OCI-LY1 (cell line): ENCODE measurements around the gene ZNF431.

Experiments
- H2AFZ ChIP-seq: fragments of 200-600 bp; sonication (generic), shearing (Covaris generic); 2 replicates; pipeline ENCODE4 v1.6.0; 2014; ENCODE audit warnings: antibody characterized with exemption, mild to moderate bottlenecking, low read length
- H3F3A ChIP-seq: fragments of 200-600 bp; sonication (generic), shearing (Covaris generic); 2 replicates; pipeline ENCODE4 v1.6.0; 2014; ENCODE audit warnings: mild to moderate bottlenecking, antibody characterized with exemption, low read length, moderate library complexity; ENCODE audit not compliant: insufficient read depth
- H3K27ac ChIP-seq: fragments of 200-600 bp; sonication (generic); 2 replicates; pipeline ENCODE4 v1.5.1; 2014; ENCODE audit warnings: low read length, mixed run types, mild to moderate bottlenecking, low read depth; ENCODE audit not compliant: poor library complexity, severe bottlenecking
- H3K27me3 ChIP-seq: fragments of 200-600 bp; sonication (generic); 2 replicates; pipeline ENCODE4 v1.6.0; 2014; ENCODE audit warnings: antibody characterized with exemption, mild to moderate bottlenecking, low read length, moderate library complexity; ENCODE audit not compliant: insufficient read depth
- H3K36me3 ChIP-seq: fragments of 200-600 bp; sonication (generic); 2 replicates; pipeline ENCODE4 v1.6.1; 2014; ENCODE audit warnings: mild to moderate bottlenecking, antibody characterized with exemption, low read length, moderate library complexity, mixed read lengths; ENCODE audit not compliant: insufficient read depth
- H3K4me1 ChIP-seq: fragments of 200-600 bp; sonication (generic); 2 replicates; pipeline ENCODE4 v1.5.1; 2014; ENCODE audit warnings: mild to moderate bottlenecking, low read length, moderate library complexity; ENCODE audit not compliant: insufficient read depth, severe bottlenecking
- H3K4me2 ChIP-seq: fragments of 200-600 bp; sonication (generic), shearing (Covaris generic); 2 replicates; pipeline ENCODE4 v1.6.1; 2014; ENCODE audit warnings: low read length
- H3K4me3 ChIP-seq: fragments of 200-600 bp; sonication (generic); 2 replicates; pipeline ENCODE4 v1.5.1; 2014; ENCODE audit warnings: low read length, low read depth, mild to moderate bottlenecking, mixed read lengths; ENCODE audit not compliant: poor library complexity, severe bottlenecking
- H3K79me2 ChIP-seq: fragments of 200-600 bp; shearing (Covaris generic); 2 replicates; pipeline ENCODE4 v1.6.1; 2016; ENCODE audit warnings: mixed run types, low read length, mixed read lengths; ENCODE audit not compliant: insufficient read depth
- H3K9ac ChIP-seq: fragments of 200-600 bp; sonication (generic), shearing (Covaris generic); 2 replicates; pipeline ENCODE4 v1.6.1; 2014; ENCODE audit warnings: mild to moderate bottlenecking, low read length, mixed read lengths
- H3K9me2 ChIP-seq: fragments of 200-600 bp; sonication (generic), shearing (Covaris generic); 2 replicates; pipeline ENCODE4 v1.6.1; 2014; ENCODE audit warnings: low read depth, mild to moderate bottlenecking, low read length, mixed read lengths
- H3K9me3 ChIP-seq: fragments of 200-600 bp; shearing (Covaris generic); 2 replicates; pipeline ENCODE4 v1.6.1; 2014; ENCODE audit warnings: low read length, mixed read lengths
- H4K20me1 ChIP-seq: fragments of 200-600 bp; sonication (generic), shearing (Covaris generic); 2 replicates; pipeline ENCODE4 v1.6.0; 2016; ENCODE audit warnings: mild to moderate bottlenecking, low read length; ENCODE audit not compliant: insufficient read depth
- EZH2 ChIP-seq: fragments of 200-600 bp; sonication (generic), shearing (Covaris generic); IDR thresholded peaks from 2 replicates; pipeline ENCODE4 v1.8.0; 2017; ENCODE audit warnings: borderline replicate concordance, mixed run types, mild to moderate bottlenecking, antibody characterized with exemption, low read length, moderate library complexity, mixed read lengths
- TF ChIP-seq, protein P1 (sequence below): fragments of 200-600 bp; sonication (generic), shearing (Covaris generic); IDR thresholded peaks from 2 replicates; pipeline ENCODE4 v1.5.1; 2017; ENCODE audit warnings: mild to moderate bottlenecking, antibody characterized with exemption, low read length, moderate library complexity, mixed read lengths

Gene ZNF431

DNA sequence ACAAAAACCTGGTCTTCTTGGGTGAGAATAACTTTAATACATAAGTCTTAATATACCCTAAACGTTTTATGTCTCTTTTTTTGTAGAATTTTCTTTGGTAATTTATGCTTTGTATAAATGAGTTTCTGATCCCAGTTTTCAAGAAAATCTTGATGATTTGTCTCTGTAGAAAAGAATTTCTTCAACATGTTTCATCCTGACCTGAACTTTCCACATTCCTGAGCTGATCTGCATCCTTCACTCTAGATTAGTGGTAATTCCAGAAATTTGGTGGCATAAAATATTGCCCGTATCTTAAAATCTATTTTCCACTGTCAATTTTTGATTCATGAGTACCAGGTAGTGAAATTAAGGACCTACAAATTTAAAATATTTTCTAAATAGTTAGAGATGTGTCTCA is 43.5 kb upstream of the ZNF431 start:
- Histone ChIP-seq H3K27ac (no peak overlapping the region), H4K20me1 (no peaks in the 10 kb centered on the region), H3K79me2 (peaks cover 4% of the 10 kb centered on the region; the same call in 1 of the 2 replicates), H2AFZ (no peak overlapping the region), H3K9me3 (no peaks in the 10 kb centered on the region), H3K4me3 (no peak overlapping the region), H3K36me3 (peaks cover 65% of the 10 kb centered on the region), H3K9me2 (no peaks in the 10 kb centered on the region), H3K27me3 (no peaks in the 10 kb centered on the region), H3F3A (no peaks in the 10 kb centered on the region), H3K9ac (no peak overlapping the region), H3K4me1 (no peaks in the 10 kb centered on the region), H3K4me2 (no peak overlapping the region)
- TF ChIP-seq, protein P1, sequence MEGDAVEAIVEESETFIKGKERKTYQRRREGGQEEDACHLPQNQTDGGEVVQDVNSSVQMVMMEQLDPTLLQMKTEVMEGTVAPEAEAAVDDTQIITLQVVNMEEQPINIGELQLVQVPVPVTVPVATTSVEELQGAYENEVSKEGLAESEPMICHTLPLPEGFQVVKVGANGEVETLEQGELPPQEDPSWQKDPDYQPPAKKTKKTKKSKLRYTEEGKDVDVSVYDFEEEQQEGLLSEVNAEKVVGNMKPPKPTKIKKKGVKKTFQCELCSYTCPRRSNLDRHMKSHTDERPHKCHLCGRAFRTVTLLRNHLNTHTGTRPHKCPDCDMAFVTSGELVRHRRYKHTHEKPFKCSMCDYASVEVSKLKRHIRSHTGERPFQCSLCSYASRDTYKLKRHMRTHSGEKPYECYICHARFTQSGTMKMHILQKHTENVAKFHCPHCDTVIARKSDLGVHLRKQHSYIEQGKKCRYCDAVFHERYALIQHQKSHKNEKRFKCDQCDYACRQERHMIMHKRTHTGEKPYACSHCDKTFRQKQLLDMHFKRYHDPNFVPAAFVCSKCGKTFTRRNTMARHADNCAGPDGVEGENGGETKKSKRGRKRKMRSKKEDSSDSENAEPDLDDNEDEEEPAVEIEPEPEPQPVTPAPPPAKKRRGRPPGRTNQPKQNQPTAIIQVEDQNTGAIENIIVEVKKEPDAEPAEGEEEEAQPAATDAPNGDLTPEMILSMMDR = no peak
- TF ChIP-seq EZH2 = no peak

DNA sequence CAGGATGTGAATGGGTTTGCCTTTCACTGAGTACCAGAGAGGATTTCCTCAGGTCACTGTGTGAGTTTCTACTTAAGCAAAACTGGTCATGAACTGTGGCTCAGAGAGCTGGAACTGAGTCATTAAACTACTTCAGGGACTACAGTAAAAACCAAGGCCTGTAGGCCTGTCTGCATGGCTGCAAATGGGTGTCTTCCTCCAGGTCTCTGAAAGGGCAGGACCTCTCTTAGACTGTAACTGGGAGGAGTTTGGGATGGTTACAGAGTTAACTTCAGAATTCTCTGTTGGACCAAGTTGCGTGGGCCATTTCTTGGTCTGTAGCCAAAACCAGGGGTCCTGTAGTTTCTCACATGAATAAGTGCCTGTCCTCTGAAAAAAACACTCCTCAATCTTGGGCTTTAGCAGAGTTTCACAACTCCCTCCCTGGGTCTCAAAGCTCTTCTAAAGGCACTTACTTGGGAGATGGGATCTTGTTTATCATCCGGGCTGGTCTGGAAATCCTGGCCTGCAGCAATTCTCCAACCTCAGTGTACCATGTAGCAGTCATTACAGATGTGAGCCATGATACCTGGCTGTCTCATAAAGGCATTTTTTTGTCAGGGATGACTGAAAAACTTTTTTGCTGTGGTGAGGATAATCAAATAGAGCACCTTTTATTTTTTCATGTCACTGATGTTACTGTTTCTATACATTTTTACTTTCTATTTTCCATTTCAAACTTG is 40.2 kb upstream of the ZNF431 start:
- TF ChIP-seq, protein P1 = no peak
- no peak for TF ChIP-seq EZH2
- H3F3A ChIP-seq = no peaks in the 10 kb centered on the region
- no peaks in the 10 kb centered on the region for H4K20me1 ChIP-seq
- H3K36me3 ChIP-seq = peaks cover 77% of the 10 kb centered on the region
- no peak overlapping the region for H3K9ac ChIP-seq
- no peak overlapping the region for H3K4me2 ChIP-seq
- H2AFZ ChIP-seq = no peak overlapping the region
- no peak overlapping the region for H3K27ac ChIP-seq
- H3K9me2 ChIP-seq = no peaks in the 10 kb centered on the region
- no peaks in the 10 kb centered on the region for H3K79me2 ChIP-seq
- H3K27me3 ChIP-seq = no peaks in the 10 kb centered on the region
- H3K9me3 ChIP-seq = no peaks in the 10 kb centered on the region
- H3K4me1 ChIP-seq = no peaks in the 10 kb centered on the region
- H3K4me3 ChIP-seq = no peak overlapping the region

DNA sequence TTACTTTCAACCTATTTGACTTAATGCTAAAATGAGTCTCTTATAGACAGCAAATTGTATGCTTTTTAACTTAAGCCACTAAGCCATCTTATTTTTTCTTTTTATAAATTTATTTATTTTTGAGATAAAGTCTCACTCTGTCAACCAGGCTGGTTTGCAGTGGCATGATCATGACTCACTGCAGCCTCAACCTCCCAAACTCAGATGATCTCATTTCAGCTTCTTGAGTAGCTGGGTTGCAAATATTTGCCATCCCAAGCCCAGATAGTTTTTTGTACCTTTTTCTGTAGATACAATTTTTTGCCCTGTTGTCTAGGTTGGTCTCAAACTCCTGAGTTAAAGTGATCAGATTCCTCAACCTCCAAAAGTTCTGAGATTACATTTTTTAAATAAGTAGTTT is 32.7 kb upstream of the ZNF431 start:
- no peak overlapping the region for H3K9ac ChIP-seq
- H3K4me2 ChIP-seq = no peak overlapping the region
- H2AFZ ChIP-seq = no peak overlapping the region
- 0 out of 2 replicates have a peak, but pooled peaks cover 4% of the 10 kb centered on the region for H3K79me2 ChIP-seq
- no peak overlapping the region for H3K4me3 ChIP-seq
- no peaks in the 10 kb centered on the region for H3K27me3 ChIP-seq
- no peaks in the 10 kb centered on the region for H3K4me1 ChIP-seq
- no peaks in the 10 kb centered on the region for H3K9me3 ChIP-seq
- no peak overlapping the region for H3K27ac ChIP-seq
- H3F3A ChIP-seq = no peaks in the 10 kb centered on the region
- H4K20me1 ChIP-seq = no peaks in the 10 kb centered on the region
- H3K9me2 ChIP-seq = no peaks in the 10 kb centered on the region
- TF ChIP-seq EZH2 = no peak
- TF ChIP-seq, protein P1 = no peak
- H3K36me3 ChIP-seq = peaks cover 62% of the 10 kb centered on the region
